Neural crest cell (in vitro differentiated cells): ENCODE measurements around the gene SERPINE3. TPM values are rescaled to one million over a fixed set of nuclear protein-coding genes. Genes with fewer than 3 reads are reported as not detected.

Experiments
- DNase-seq: peaks from one replicate; pipeline ENCODE4 v3.0.0; 2021; ENCODE audit warnings: low read depth, mixed read lengths, low spot score
- H3K27ac Mint-ChIP-seq: one replicate; pipeline ENCODE4 v1.8.0; 2021; ENCODE audit warnings: mild to moderate bottlenecking, mixed read lengths; ENCODE audit not compliant: unreplicated experiment
- H3K27me3 Mint-ChIP-seq: 2 replicates; pipeline ENCODE4 v1.8.0; 2021; ENCODE audit warnings: low read depth, mild to moderate bottlenecking, mixed read lengths
- H3K36me3 Mint-ChIP-seq: 2 replicates; pipeline ENCODE4 v1.8.0; 2021; ENCODE audit warnings: low read depth, mild to moderate bottlenecking, mixed read lengths
- H3K4me1 Mint-ChIP-seq: 2 replicates; pipeline ENCODE4 v1.8.0; 2021; ENCODE audit warnings: mixed read lengths
- H3K4me3 Mint-ChIP-seq: one replicate; pipeline ENCODE4 v1.8.0; 2021; ENCODE audit warnings: mild to moderate bottlenecking, mixed read lengths
- H3K9me3 Mint-ChIP-seq: 2 replicates; pipeline ENCODE4 v1.8.0; 2021; ENCODE audit warnings: mixed read lengths
- CTCF ChIP-seq: fragments of 200-600 bp; sonication (generic); conservative IDR thresholded peaks from 2 replicates; pipeline ENCODE4 v1.5.0; 2021; ENCODE audit warnings: antibody characterized with exemption, mild to moderate bottlenecking
- total RNA-seq: library from RNA; stranded (reverse); gene quantifications from 2 replicates; pipeline ENCODE4 v1.2.1, GENCODE V29; 2021

Gene SERPINE3
- total RNA-seq, 1 donor from 2014 or later, result not detected

GRCh38 chr13:51321836-51322235, 17.7 kb upstream of the SERPINE3 start:
- Mint-ChIP-seq H3K36me3 (no peaks in the 10 kb centered on the region), H3K4me3 (no peak overlapping the region), H3K27ac (no peak overlapping the region), H3K4me1 (no peaks in the 10 kb centered on the region), H3K27me3 (no peaks in the 10 kb centered on the region), H3K9me3 (no peaks in the 10 kb centered on the region)
- no peak for DNase-seq
- no peak for TF ChIP-seq CTCF

DNA sequence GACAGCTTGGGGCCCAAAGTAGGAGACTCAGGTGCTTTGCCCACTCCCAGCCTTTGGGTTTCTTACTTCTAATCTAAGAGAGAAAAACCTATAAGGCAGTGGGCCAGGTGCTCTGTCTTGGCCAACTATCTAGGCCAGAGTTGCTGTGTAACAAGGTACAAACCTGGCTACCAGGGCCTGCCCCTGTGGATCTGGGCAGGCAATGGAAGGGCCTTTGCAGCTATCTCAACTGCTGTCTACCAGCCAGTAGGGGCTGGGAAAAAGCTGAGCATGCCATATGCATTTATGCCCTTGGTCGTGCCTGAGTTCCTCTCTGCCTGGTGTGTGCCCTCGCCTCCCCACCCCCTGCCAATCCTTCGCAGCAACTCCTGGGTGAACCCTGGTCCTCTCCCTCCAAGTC, 16.7 kb upstream of the SERPINE3 start:
- TF ChIP-seq CTCF, result no peak
- no peak for DNase-seq
- Mint-ChIP-seq H3K36me3 (no peaks in the 10 kb centered on the region), H3K27me3 (no peaks in the 10 kb centered on the region), H3K9me3 (no peaks in the 10 kb centered on the region), H3K4me3 (no peak overlapping the region), H3K27ac (no peak overlapping the region), H3K4me1 (no peaks in the 10 kb centered on the region)

GRCh38 chr13:51323824-51324511, 15.5 kb upstream of the SERPINE3 start:
- no peak for DNase-seq
- Mint-ChIP-seq H3K9me3 (no peaks in the 10 kb centered on the region), H3K4me3 (no peak overlapping the region), H3K27me3 (no peaks in the 10 kb centered on the region), H3K4me1 (no peaks in the 10 kb centered on the region), H3K36me3 (no peaks in the 10 kb centered on the region), H3K27ac (no peak overlapping the region)
- TF ChIP-seq CTCF, result no peak

- Mint-ChIP-seq H3K36me3 (no peaks in the 10 kb centered on the region), H3K4me3 (no peak overlapping the region), H3K4me1 (no peaks in the 10 kb centered on the region), H3K27me3 (no peaks in the 10 kb centered on the region), H3K27ac (no peak overlapping the region), H3K9me3 (no peaks in the 10 kb centered on the region)
- TF ChIP-seq CTCF, result no peak
- DNase-seq, result no peak
These were observed 14.6 kb upstream of the SERPINE3 start for GRCh38 chr13:51324714-51325420.

DNA sequence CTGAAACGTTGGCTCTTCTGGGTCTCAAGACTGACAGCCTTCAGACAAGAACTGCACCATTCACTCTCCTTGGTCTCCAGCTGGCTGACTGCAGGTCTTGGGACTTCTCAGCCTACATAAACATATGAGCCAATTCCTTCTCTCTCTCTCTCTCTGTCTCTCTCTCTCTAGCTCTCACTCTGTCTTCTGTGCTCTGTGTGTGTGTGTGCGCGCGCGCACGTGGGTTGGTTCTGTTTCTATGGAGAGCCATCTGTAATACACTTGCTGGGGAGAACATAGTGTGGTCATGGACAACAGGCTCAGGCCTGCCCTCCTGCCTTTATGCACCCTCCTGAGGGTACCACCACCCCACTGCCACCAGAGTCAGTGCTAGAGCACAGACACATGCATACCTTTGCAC, 13.7 kb upstream of the SERPINE3 start:
- H3K27ac Mint-ChIP-seq, result no peak overlapping the region

More for the DNA sequence above, 13.7 kb upstream of the SERPINE3 start:
- TF ChIP-seq CTCF, result no peak
- Mint-ChIP-seq H3K9me3 (no peaks in the 10 kb centered on the region), H3K27me3 (no peaks in the 10 kb centered on the region), H3K36me3 (no peaks in the 10 kb centered on the region), H3K4me3 (no peak overlapping the region), H3K4me1 (no peaks in the 10 kb centered on the region)
- no peak for DNase-seq
